GM23338 (cell line): Measurements from ENCODE around the gene DGKB.

Experiments used
- EZH2 ChIP-seq: fragments of 200-600 bp; sonication (generic); IDR thresholded peaks from one replicate; pipeline ENCODE4 v1.8.0; 2017; ENCODE audit warnings: antibody characterized with exemption, mild to moderate bottlenecking, low read depth; ENCODE audit not compliant: unreplicated experiment
- EZH2phosphoT487 ChIP-seq: fragments of 200-600 bp; sonication (generic); IDR thresholded peaks from one replicate; pipeline ENCODE4 v1.8.1; 2018; ENCODE audit warnings: antibody characterized with exemption; ENCODE audit not compliant: unreplicated experiment
- JUNB ChIP-seq: IDR thresholded peaks from one replicate; pipeline ENCODE4 v1.6.1; 2016; ENCODE audit warnings: antibody characterized with exemption; ENCODE audit not compliant: unreplicated experiment
- NANOG ChIP-seq: IDR thresholded peaks from 2 replicates; pipeline ENCODE4 v1.6.1; 2016; ENCODE audit warnings: antibody characterized with exemption, borderline replicate concordance
- POLR2AphosphoS5 ChIP-seq: IDR thresholded peaks from 2 replicates; pipeline ENCODE4 v1.6.1; 2016; ENCODE audit warnings: antibody characterized with exemption, low read depth
- ZNF114 ChIP-seq: fragments of 250-450 bp; sonication (Bioruptor Pico); IDR thresholded peaks from 2 replicates; pipeline ENCODE4 v1.5.0; 2020; ENCODE audit warnings: mild to moderate bottlenecking, moderate library complexity
- TF ChIP-seq, protein P1 (sequence below), 2 experiments: fragments of 200-600 bp in 1 of 2; sonication (generic) in 1 of 2; conservative IDR thresholded peaks; 2 replicates each; pipeline versions ENCODE4 v1.5.1 to v1.6.1; 2016 to 2017; ENCODE audit warnings: antibody characterized with exemption in 2 of 2, low read depth in 2 of 2, mild to moderate bottlenecking in 2 of 2, moderate library complexity in 1 of 2
- TF ChIP-seq, protein P2 (sequence below): IDR thresholded peaks from one replicate; pipeline ENCODE4 v1.6.1; 2018; ENCODE audit warnings: antibody characterized with exemption; ENCODE audit not compliant: unreplicated experiment

DNA sequence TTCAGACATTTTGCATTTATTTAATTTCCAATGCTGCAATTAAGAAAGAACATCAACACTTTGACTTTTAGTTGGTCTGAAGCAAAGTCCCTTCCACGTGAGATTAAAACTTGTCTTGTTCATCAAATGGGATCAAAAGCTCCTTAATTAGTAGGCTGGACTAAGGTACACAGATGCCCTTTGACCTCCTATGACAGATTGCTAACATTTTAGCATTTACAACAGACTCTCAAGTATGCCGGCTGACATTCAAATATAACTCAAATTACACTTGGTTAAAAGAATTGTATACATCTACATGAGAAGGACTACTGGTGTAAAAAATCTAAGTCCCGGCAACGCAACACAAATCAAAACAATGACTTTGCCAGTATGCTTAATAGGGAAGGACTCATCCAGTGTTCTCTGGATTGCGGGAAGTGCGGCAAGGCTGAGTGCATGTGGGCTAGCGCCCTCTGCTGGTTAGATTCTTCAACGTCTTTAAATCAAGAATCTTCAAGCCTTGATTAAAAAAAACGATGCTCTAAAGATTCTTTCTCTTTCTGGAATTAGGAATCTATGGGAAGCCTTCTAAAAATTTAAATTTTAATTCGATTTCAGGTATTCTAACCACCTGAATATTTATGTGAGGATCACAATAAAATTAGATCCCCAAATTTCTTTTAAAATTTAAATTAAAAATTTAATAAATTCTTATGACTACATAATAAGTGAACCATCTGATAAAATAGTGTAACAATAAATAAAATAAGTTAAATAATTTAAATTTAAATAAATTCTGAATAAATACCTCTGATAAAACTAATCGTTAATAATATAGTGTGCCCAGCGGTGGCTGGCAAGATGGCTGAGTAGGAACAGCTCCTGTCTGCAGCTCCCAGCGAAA lies 444.7 kb downstream of the DGKB start:
- TF ChIP-seq EZH2phosphoT487 (no peak), EZH2 (no peak), NANOG (no peak), ZNF114 (CRISPR knock-in tag) (no peak), POLR2AphosphoS5 (no peak), JUNB (no peak)
- TF ChIP-seq, protein P1, sequence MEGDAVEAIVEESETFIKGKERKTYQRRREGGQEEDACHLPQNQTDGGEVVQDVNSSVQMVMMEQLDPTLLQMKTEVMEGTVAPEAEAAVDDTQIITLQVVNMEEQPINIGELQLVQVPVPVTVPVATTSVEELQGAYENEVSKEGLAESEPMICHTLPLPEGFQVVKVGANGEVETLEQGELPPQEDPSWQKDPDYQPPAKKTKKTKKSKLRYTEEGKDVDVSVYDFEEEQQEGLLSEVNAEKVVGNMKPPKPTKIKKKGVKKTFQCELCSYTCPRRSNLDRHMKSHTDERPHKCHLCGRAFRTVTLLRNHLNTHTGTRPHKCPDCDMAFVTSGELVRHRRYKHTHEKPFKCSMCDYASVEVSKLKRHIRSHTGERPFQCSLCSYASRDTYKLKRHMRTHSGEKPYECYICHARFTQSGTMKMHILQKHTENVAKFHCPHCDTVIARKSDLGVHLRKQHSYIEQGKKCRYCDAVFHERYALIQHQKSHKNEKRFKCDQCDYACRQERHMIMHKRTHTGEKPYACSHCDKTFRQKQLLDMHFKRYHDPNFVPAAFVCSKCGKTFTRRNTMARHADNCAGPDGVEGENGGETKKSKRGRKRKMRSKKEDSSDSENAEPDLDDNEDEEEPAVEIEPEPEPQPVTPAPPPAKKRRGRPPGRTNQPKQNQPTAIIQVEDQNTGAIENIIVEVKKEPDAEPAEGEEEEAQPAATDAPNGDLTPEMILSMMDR (conservative IDR thresholded peaks at IDR 0.05; ENCODE audit: low read depth in 2 of 2): peak; percentile 85 to 89
- TF ChIP-seq, protein P2, sequence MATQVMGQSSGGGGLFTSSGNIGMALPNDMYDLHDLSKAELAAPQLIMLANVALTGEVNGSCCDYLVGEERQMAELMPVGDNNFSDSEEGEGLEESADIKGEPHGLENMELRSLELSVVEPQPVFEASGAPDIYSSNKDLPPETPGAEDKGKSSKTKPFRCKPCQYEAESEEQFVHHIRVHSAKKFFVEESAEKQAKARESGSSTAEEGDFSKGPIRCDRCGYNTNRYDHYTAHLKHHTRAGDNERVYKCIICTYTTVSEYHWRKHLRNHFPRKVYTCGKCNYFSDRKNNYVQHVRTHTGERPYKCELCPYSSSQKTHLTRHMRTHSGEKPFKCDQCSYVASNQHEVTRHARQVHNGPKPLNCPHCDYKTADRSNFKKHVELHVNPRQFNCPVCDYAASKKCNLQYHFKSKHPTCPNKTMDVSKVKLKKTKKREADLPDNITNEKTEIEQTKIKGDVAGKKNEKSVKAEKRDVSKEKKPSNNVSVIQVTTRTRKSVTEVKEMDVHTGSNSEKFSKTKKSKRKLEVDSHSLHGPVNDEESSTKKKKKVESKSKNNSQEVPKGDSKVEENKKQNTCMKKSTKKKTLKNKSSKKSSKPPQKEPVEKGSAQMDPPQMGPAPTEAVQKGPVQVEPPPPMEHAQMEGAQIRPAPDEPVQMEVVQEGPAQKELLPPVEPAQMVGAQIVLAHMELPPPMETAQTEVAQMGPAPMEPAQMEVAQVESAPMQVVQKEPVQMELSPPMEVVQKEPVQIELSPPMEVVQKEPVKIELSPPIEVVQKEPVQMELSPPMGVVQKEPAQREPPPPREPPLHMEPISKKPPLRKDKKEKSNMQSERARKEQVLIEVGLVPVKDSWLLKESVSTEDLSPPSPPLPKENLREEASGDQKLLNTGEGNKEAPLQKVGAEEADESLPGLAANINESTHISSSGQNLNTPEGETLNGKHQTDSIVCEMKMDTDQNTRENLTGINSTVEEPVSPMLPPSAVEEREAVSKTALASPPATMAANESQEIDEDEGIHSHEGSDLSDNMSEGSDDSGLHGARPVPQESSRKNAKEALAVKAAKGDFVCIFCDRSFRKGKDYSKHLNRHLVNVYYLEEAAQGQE: no peak
